HepG2 (cell line): Measurements from ENCODE around the gene MRPL27. TPM values are rescaled to one million over a fixed set of nuclear protein-coding genes. Genes with fewer than 3 reads are reported as not detected.

Experiments used
- ATF4 ChIP-seq, 2 experiments: fragments of 450-650 bp in 1 of 2; sonication (generic) in 1 of 2; formaldehyde crosslinking; IDR thresholded peaks; 2 replicates each; pipeline versions ENCODE4 v1.5.0 to v1.8.0; 2020 to 2022; ENCODE audit warnings: mild to moderate bottlenecking in 1 of 2, missing genetic modification reagents in 1 of 2
- BHLHE40 ChIP-seq: IDR thresholded peaks from 2 replicates; pipeline ENCODE4 v1.6.1; 2011; ENCODE audit warnings: low read length, improper control_type of control experiment
- DMAP1 ChIP-seq: IDR thresholded peaks from 2 replicates; pipeline ENCODE4 v1.6.1; 2016
- HNF4G ChIP-seq, 2 experiments: sonication (generic) in 1 of 2; formaldehyde crosslinking in 1 of 2; IDR thresholded peaks; 2 replicates each; pipeline versions ENCODE4 v1.4.0 to v1.6.1; 2011 to 2020; ENCODE audit warnings: borderline replicate concordance in 2 of 2, low read depth in 2 of 2, mild to moderate bottlenecking in 2 of 2, low read length in 1 of 2, missing genetic modification reagents in 1 of 2, moderate library complexity in 1 of 2
- MAFK ChIP-seq, 2 experiments: IDR thresholded peaks in 1 of 2; conservative IDR thresholded peaks in 1 of 2; 2 replicates each; pipeline ENCODE4 v1.6.1; 2011; ENCODE audit warnings: improper control_type of control experiment in 2 of 2, low read length in 2 of 2
- NCOA5 ChIP-seq: sonication (generic); formaldehyde crosslinking; IDR thresholded peaks from 2 replicates; pipeline ENCODE4 v1.4.0; 2020; ENCODE audit warnings: missing genetic modification reagents
- NKX3-1 ChIP-seq: sonication (generic); formaldehyde crosslinking; IDR thresholded peaks from 2 replicates; pipeline ENCODE4 v1.5.0; 2020; ENCODE audit warnings: missing genetic modification reagents
- PCBP2 ChIP-seq: fragments of 200-400 bp; formaldehyde crosslinking; optimal IDR thresholded peaks from 2 replicates; pipeline ENCODE3; 2018; ENCODE audit warnings: low read length, low read depth; ENCODE audit not compliant: poor library complexity, severe bottlenecking
- PITX1 ChIP-seq: sonication (generic); formaldehyde crosslinking; IDR thresholded peaks from 2 replicates; pipeline ENCODE4 v1.5.1; 2020; ENCODE audit warnings: mild to moderate bottlenecking, missing genetic modification reagents
- RBFOX2 ChIP-seq: fragments of 200-400 bp; formaldehyde crosslinking; IDR thresholded peaks from 2 replicates; pipeline ENCODE4 v1.6.1; 2017; ENCODE audit warnings: low read depth, mild to moderate bottlenecking, low read length
- RFXAP ChIP-seq: sonication (generic); formaldehyde crosslinking; IDR thresholded peaks from 2 replicates; pipeline ENCODE4 v1.4.0; 2020; ENCODE audit warnings: missing genetic modification reagents, borderline replicate concordance
- RORA ChIP-seq: sonication (generic); formaldehyde crosslinking; IDR thresholded peaks from 2 replicates; pipeline ENCODE4 v1.5.0; 2020; ENCODE audit warnings: mild to moderate bottlenecking, missing genetic modification reagents, moderate library complexity
- SMYD3 ChIP-seq: sonication (generic); formaldehyde crosslinking; IDR thresholded peaks from 2 replicates; pipeline ENCODE4 v1.8.1; 2023; ENCODE audit warnings: mild to moderate bottlenecking, missing genetic modification reagents
- SNRNP70 ChIP-seq: fragments of 200-400 bp; formaldehyde crosslinking; IDR thresholded peaks from 2 replicates; pipeline ENCODE4 v1.6.1; 2017; ENCODE audit warnings: mild to moderate bottlenecking, low read depth, low read length, moderate library complexity
- TCF12 ChIP-seq, 2 experiments: fragments of 450-650 bp in 1 of 2; sonication (generic) in 1 of 2; formaldehyde crosslinking in 1 of 2; IDR thresholded peaks; 2 replicates each; pipeline versions ENCODE4 v1.6.1 to v1.8.0; 2017 to 2022; ENCODE audit warnings: antibody characterized with exemption in 1 of 2, mild to moderate bottlenecking in 1 of 2, missing genetic modification reagents in 1 of 2, moderate library complexity in 1 of 2
- XRCC5 ChIP-seq: fragments of 200-400 bp; formaldehyde crosslinking; optimal IDR thresholded peaks from 2 replicates; pipeline ENCODE3; 2017; ENCODE audit warnings: mild to moderate bottlenecking, low read length
- ZNF101 ChIP-seq: sonication (generic); formaldehyde crosslinking; IDR thresholded peaks from 2 replicates; pipeline ENCODE4 v1.4.0; 2020; ENCODE audit warnings: mild to moderate bottlenecking, low read depth, missing genetic modification reagents, borderline replicate concordance
- ZNF275 ChIP-seq: sonication (generic); formaldehyde crosslinking; IDR thresholded peaks from 2 replicates; pipeline ENCODE4 v1.8.0; 2022; ENCODE audit warnings: missing genetic modification reagents, mild to moderate bottlenecking, inconsistent platforms, borderline replicate concordance
- ZNF30 ChIP-seq: sonication (generic); formaldehyde crosslinking; IDR thresholded peaks from 2 replicates; pipeline ENCODE4 v1.5.0; 2020; ENCODE audit warnings: mild to moderate bottlenecking, missing genetic modification reagents
- ZNF672 ChIP-seq: sonication (generic); formaldehyde crosslinking; IDR thresholded peaks from 2 replicates; pipeline ENCODE4 v1.8.1; 2022; ENCODE audit warnings: missing genetic modification reagents
- polyA plus RNA-seq, 8 experiments: library from polyadenylated mRNA; depleted of rRNA in 3 of 8; stranded (reverse) in 7 of 8; unstranded in 1 of 8; fragments of >200 nt; fragmentation: Illumina TruSeq in 4 of 8; extraction: Trizol in 4 of 8; gene quantifications; 2 replicates each; pipeline versions ENCODE4 v1.2.1 to v1.2.3, GENCODE V29; 2011 to 2016; ENCODE audit warnings: low read depth in 4 of 8, missing spikeins in 1 of 8, mixed read lengths in 1 of 8; ENCODE audit not compliant: insufficient read depth in 1 of 8
- total RNA-seq, 5 experiments: library from RNA; depleted of rRNA; stranded (reverse); fragments of >200 nt; fragmentation: Illumina TruSeq; extraction: Trizol; gene quantifications; 2 replicates each; pipeline ENCODE4 v1.2.3, GENCODE V29; 2016; ENCODE audit warnings: low read depth in 1 of 5
- TF ChIP-seq, protein P1 (sequence below): sonication (generic); formaldehyde crosslinking; IDR thresholded peaks from 2 replicates; pipeline ENCODE4 v1.4.0; 2020; ENCODE audit warnings: missing genetic modification reagents, borderline replicate concordance

MRPL27 gene
- total and polyA plus RNA-seq, 2 of the 13 experiments (the other 11 are each of a cell fraction or from before 2014, with no cell fraction given), result 137 to 217 TPM

- TF ChIP-seq RORA (CRISPR knock-in tag), result no peak
- no peak for TF ChIP-seq TCF12 (IDR thresholded peaks at IDR 0.05)
- peak; percentile 83 for TF ChIP-seq TCF12 (CRISPR knock-in tag; IDR thresholded peaks at IDR 0.05)
- peak; percentile 40; the same call in 1 of the 2 replicates for TF ChIP-seq DMAP1 (CRISPR knock-in tag)
- 0 out of 2 replicates have a peak, but pooled peaks have one; percentile 23 for TF ChIP-seq ZNF30 (CRISPR knock-in tag)
- no peak for TF ChIP-seq NCOA5 (CRISPR knock-in tag)
- no peak for TF ChIP-seq SMYD3 (CRISPR knock-in tag)
- TF ChIP-seq ZNF275, result peak; percentile 63; the same call in 1 of the 2 replicates
- 0 out of 2 replicates have a peak, but pooled peaks have one; percentile 3 for TF ChIP-seq BHLHE40
- no peak for TF ChIP-seq MAFK (conservative IDR thresholded peaks at IDR 0.05 in 1 of 2, IDR thresholded peaks at IDR 0.05 in 1 of 2; ENCODE audit: low read length in 2 of 2)
- TF ChIP-seq XRCC5, result peak; percentile 26
- no peak; the same call in 1 of the 2 replicates for TF ChIP-seq HNF4G (IDR thresholded peaks at IDR 0.05; ENCODE audit: borderline replicate concordance, low read depth, low read length)
- no peak; the same call in 1 of the 2 replicates for TF ChIP-seq HNF4G (CRISPR knock-in tag; IDR thresholded peaks at IDR 0.05; ENCODE audit: borderline replicate concordance, low read depth)
- TF ChIP-seq ATF4 (CRISPR knock-in tag; IDR thresholded peaks at IDR 0.05), result no peak; a peak in 1 of 4 replicates
- peak; percentile 85 for TF ChIP-seq RFXAP
- no peak for TF ChIP-seq ZNF101 (CRISPR knock-in tag)
- TF ChIP-seq, protein P1, sequence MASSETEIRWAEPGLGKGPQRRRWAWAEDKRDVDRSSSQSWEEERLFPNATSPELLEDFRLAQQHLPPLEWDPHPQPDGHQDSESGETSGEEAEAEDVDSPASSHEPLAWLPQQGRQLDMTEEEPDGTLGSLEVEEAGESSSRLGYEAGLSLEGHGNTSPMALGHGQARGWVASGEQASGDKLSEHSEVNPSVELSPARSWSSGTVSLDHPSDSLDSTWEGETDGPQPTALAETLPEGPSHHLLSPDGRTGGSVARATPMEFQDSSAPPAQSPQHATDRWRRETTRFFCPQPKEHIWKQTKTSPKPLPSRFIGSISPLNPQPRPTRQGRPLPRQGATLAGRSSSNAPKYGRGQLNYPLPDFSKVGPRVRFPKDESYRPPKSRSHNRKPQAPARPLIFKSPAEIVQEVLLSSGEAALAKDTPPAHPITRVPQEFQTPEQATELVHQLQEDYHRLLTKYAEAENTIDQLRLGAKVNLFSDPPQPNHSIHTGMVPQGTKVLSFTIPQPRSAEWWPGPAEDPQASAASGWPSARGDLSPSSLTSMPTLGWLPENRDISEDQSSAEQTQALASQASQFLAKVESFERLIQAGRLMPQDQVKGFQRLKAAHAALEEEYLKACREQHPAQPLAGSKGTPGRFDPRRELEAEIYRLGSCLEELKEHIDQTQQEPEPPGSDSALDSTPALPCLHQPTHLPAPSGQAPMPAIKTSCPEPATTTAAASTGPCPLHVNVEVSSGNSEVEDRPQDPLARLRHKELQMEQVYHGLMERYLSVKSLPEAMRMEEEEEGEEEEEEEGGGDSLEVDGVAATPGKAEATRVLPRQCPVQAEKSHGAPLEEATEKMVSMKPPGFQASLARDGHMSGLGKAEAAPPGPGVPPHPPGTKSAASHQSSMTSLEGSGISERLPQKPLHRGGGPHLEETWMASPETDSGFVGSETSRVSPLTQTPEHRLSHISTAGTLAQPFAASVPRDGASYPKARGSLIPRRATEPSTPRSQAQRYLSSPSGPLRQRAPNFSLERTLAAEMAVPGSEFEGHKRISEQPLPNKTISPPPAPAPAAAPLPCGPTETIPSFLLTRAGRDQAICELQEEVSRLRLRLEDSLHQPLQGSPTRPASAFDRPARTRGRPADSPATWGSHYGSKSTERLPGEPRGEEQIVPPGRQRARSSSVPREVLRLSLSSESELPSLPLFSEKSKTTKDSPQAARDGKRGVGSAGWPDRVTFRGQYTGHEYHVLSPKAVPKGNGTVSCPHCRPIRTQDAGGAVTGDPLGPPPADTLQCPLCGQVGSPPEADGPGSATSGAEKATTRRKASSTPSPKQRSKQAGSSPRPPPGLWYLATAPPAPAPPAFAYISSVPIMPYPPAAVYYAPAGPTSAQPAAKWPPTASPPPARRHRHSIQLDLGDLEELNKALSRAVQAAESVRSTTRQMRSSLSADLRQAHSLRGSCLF (CRISPR knock-in tag), result 0 out of 2 replicates have a peak, but pooled peaks have one; percentile 41
- no peak for TF ChIP-seq SNRNP70
- TF ChIP-seq NKX3-1, result 0 out of 2 replicates have a peak, but pooled peaks have one; percentile 61
- TF ChIP-seq RBFOX2, result peak; percentile 91
- peak; percentile 89; the same call in 1 of the 2 replicates for TF ChIP-seq ZNF672
- TF ChIP-seq PCBP2, result no peak
- TF ChIP-seq PITX1 (CRISPR knock-in tag), result peak; percentile 52; the same call in 1 of the 2 replicates
Observed at GRCh38 chr17:50345432-50346312, 27.3 kb downstream of the MRPL27 start, which contains the start of gene XYLT2 (continued).
